IMR-90 (cell line): ENCODE results near the gene ZNF423. TPM values are rescaled to one million over a fixed set of nuclear protein-coding genes. Genes with fewer than 3 reads are reported as not detected.

Experiments used
- ATAC-seq: fragments of 200-7000 bp; cut with Tn5 transposase; 2 replicates; pipeline ENCODE4 v1.9.1; 2020; ENCODE audit warnings: low read depth, mild to moderate bottlenecking, moderate library complexity
- BruUV-seq: library from RNA; stranded (reverse); fragments of 400-500 nt; replicated peaks from 2 replicates; lab custom pipeline; 2021; lab: Mats Ljungman, UMichigan
- CTCF ChIA-PET: fragments of 300-600 bp; formaldehyde crosslinking; extraction: SDS; loops from one replicate; lab custom pipeline; 2021; ENCODE audit warnings: antibody characterized with exemption; lab: Yijun Ruan, JAX
- POLR2A ChIA-PET: fragments of 300-600 bp; sonication (Branson Sonifier 250); formaldehyde crosslinking; loops from one replicate; lab custom pipeline; 2022; ENCODE audit warnings: antibody characterized with exemption; ENCODE audit not compliant: unreplicated experiment; lab: Charles Lee
- DNase-seq: peaks from one replicate; pipeline ENCODE4 v3.0.0; 2013
- H2AFZ ChIP-seq: replicated peaks from 2 replicates; pipeline ENCODE3; 2013; ENCODE audit warnings: low read length, mild to moderate bottlenecking; ENCODE audit not compliant: poor library complexity
- H2AK5ac ChIP-seq: 2 replicates; pipeline ENCODE4 v1.6.1; 2013; ENCODE audit warnings: low read depth, low read length, inconsistent platforms
- H2AK9ac ChIP-seq: replicated peaks from 2 replicates; pipeline ENCODE3; 2013; ENCODE audit warnings: mild to moderate bottlenecking, low read depth, low read length, moderate library complexity; ENCODE audit not compliant: poor library complexity
- H2BK120ac ChIP-seq: 2 replicates; pipeline ENCODE4 v1.6.1; 2013; ENCODE audit warnings: low read depth, low read length, inconsistent platforms
- H2BK15ac ChIP-seq: 3 replicates; pipeline ENCODE4 v1.6.1; 2013; ENCODE audit warnings: low read depth, low read length, inconsistent platforms
- H2BK20ac ChIP-seq: 2 replicates; pipeline ENCODE4 v1.6.1; 2013; ENCODE audit warnings: low read depth, mild to moderate bottlenecking, inconsistent platforms, low read length, moderate library complexity
- H2BK5ac ChIP-seq: 2 replicates; pipeline ENCODE4 v1.6.1; 2013; ENCODE audit warnings: mild to moderate bottlenecking, low read depth, low read length, inconsistent platforms; ENCODE audit not compliant: poor library complexity, severe bottlenecking
- H3K14ac ChIP-seq: replicated peaks from 2 replicates; pipeline ENCODE4 v1.6.1; 2013; ENCODE audit warnings: low read depth, low read length, inconsistent platforms
- H3K18ac ChIP-seq: 2 replicates; pipeline ENCODE4 v1.6.1; 2013; ENCODE audit warnings: low read depth, low read length, control low read depth
- H3K23ac ChIP-seq: 2 replicates; pipeline ENCODE4 v1.6.1; 2013; ENCODE audit warnings: low read depth, low read length, inconsistent platforms
- H3K27ac ChIP-seq: 2 replicates; pipeline ENCODE4 v1.5.1; 2013; ENCODE audit warnings: mild to moderate bottlenecking, control low read depth, low read length; ENCODE audit not compliant: insufficient read depth
- H3K27me3 ChIP-seq: 2 replicates; pipeline ENCODE4 v1.6.1; 2013; ENCODE audit warnings: low read length; ENCODE audit not compliant: control insufficient read depth, insufficient read depth
- H3K36me3 ChIP-seq: 2 replicates; pipeline ENCODE4 v1.6.1; 2013; ENCODE audit warnings: low read length, mixed read lengths; ENCODE audit not compliant: control insufficient read depth, insufficient read depth
- H3K4ac ChIP-seq: 2 replicates; pipeline ENCODE4 v1.6.1; 2013; ENCODE audit warnings: low read depth, low read length, inconsistent platforms
- H3K4me1 ChIP-seq: 2 replicates; pipeline ENCODE4 v1.6.1; 2013; ENCODE audit warnings: low read length, mixed read lengths; ENCODE audit not compliant: control insufficient read depth, insufficient read depth
- H3K4me2 ChIP-seq: 2 replicates; pipeline ENCODE4 v1.6.1; 2013; ENCODE audit warnings: low read depth, mild to moderate bottlenecking, control low read depth, low read length, moderate library complexity
- H3K4me3 ChIP-seq: 2 replicates; pipeline ENCODE4 v1.5.1; 2013; ENCODE audit warnings: low read depth, mild to moderate bottlenecking, control low read depth, low read length, moderate library complexity; ENCODE audit not compliant: insufficient read depth
- H3K56ac ChIP-seq: 2 replicates; pipeline ENCODE4 v1.6.1; 2013; ENCODE audit warnings: low read length, inconsistent platforms; ENCODE audit not compliant: insufficient read depth; ENCODE audit errors: extremely low read depth
- H3K79me1 ChIP-seq, 2 experiments: 2 replicates each; pipeline ENCODE4 v1.6.1; 2013; ENCODE audit warnings: low read length in 2 of 2, inconsistent platforms in 1 of 2, low read depth in 1 of 2
- H3K9ac ChIP-seq: 2 replicates; pipeline ENCODE4 v1.6.1; 2013; ENCODE audit warnings: low read depth, low read length, control low read depth
- H3K9me1 ChIP-seq: 2 replicates; pipeline ENCODE4 v1.6.1; 2013; ENCODE audit warnings: low read length, inconsistent platforms; ENCODE audit not compliant: insufficient read depth
- H3K9me3 ChIP-seq: 2 replicates; pipeline ENCODE4 v1.6.1; 2013; ENCODE audit warnings: low read length; ENCODE audit not compliant: control insufficient read depth, insufficient read depth
- H4K20me1 ChIP-seq: 2 replicates; pipeline ENCODE4 v1.6.1; 2013; ENCODE audit warnings: low read length, inconsistent platforms; ENCODE audit not compliant: insufficient read depth
- H4K5ac ChIP-seq: 2 replicates; pipeline ENCODE4 v1.6.1; 2013; ENCODE audit warnings: mild to moderate bottlenecking, low read depth, low read length, control low read depth
- H4K8ac ChIP-seq, 2 experiments: 2 replicates each; pipeline ENCODE4 v1.6.1; 2013; ENCODE audit warnings: low read depth in 2 of 2, low read length in 2 of 2, control low read depth in 1 of 2, inconsistent platforms in 1 of 2
- H4K91ac ChIP-seq: 2 replicates; pipeline ENCODE4 v1.6.1; 2013; ENCODE audit warnings: low read depth, low read length, inconsistent platforms; ENCODE audit not compliant: insufficient read depth
- BHLHE40 ChIP-seq: fragments of 150-350 bp; IDR thresholded peaks from 2 replicates; pipeline ENCODE4 v1.6.1; 2016; ENCODE audit warnings: mild to moderate bottlenecking, low read depth, low read length
- CEBPB ChIP-seq: IDR thresholded peaks from 2 replicates; pipeline ENCODE4 v1.6.1; 2012; ENCODE audit warnings: low read depth, low read length, improper control_type of control experiment
- CHD1 ChIP-seq: IDR thresholded peaks from 2 replicates; pipeline ENCODE4 v1.6.1; 2012; ENCODE audit warnings: low read depth, low read length, improper control_type of control experiment
- CTCF ChIP-seq: conservative IDR thresholded peaks from 2 replicates; pipeline ENCODE4 v1.5.1; 2012; ENCODE audit warnings: mild to moderate bottlenecking, low read depth, low read length, improper control_type of control experiment
- ELK1 ChIP-seq: fragments of 150-350 bp; IDR thresholded peaks from 2 replicates; pipeline ENCODE4 v1.6.1; 2016; ENCODE audit warnings: low read depth, mild to moderate bottlenecking, low read length, moderate library complexity, borderline replicate concordance
- FOS ChIP-seq: fragments of 150-350 bp; IDR thresholded peaks from 2 replicates; pipeline ENCODE4 v1.6.1; 2016; ENCODE audit warnings: low read depth, low read length
- MAFK ChIP-seq: IDR thresholded peaks from 2 replicates; pipeline ENCODE4 v1.6.1; 2012; ENCODE audit warnings: low read depth, low read length, improper control_type of control experiment
- MAZ ChIP-seq: IDR thresholded peaks from 2 replicates; pipeline ENCODE4 v1.6.1; 2012; ENCODE audit warnings: low read depth, mild to moderate bottlenecking, low read length, improper control_type of control experiment, moderate library complexity, borderline replicate concordance
- MXI1 ChIP-seq: IDR thresholded peaks from 2 replicates; pipeline ENCODE4 v1.6.1; 2012; ENCODE audit warnings: low read depth, mild to moderate bottlenecking, low read length, moderate library complexity, borderline replicate concordance
- NFE2L2 ChIP-seq: fragments of 150-350 bp; IDR thresholded peaks from 2 replicates; pipeline ENCODE4 v1.6.1; 2016; ENCODE audit warnings: low read depth, mild to moderate bottlenecking, low read length
- POLR2A ChIP-seq: IDR thresholded peaks from 2 replicates; pipeline ENCODE4 v1.6.1; 2012; ENCODE audit warnings: mild to moderate bottlenecking, low read depth, low read length
- RAD21 ChIP-seq: IDR thresholded peaks from 2 replicates; pipeline ENCODE4 v1.6.1; 2012; ENCODE audit warnings: low read length, improper control_type of control experiment
- RCOR1 ChIP-seq: IDR thresholded peaks from 2 replicates; pipeline ENCODE4 v1.6.1; 2012; ENCODE audit warnings: mild to moderate bottlenecking, low read length, improper control_type of control experiment; ENCODE audit not compliant: insufficient replicate concordance
- RFX5 ChIP-seq: IDR thresholded peaks from 2 replicates; pipeline ENCODE4 v1.8.0; 2012; ENCODE audit warnings: low read depth, mild to moderate bottlenecking, low read length, moderate library complexity
- SMC3 ChIP-seq: fragments of 150-350 bp; IDR thresholded peaks from 2 replicates; pipeline ENCODE4 v1.6.1; 2016; ENCODE audit warnings: low read depth, mild to moderate bottlenecking, antibody characterized with exemption, low read length, moderate library complexity
- USF2 ChIP-seq: fragments of 150-350 bp; IDR thresholded peaks from 2 replicates; pipeline ENCODE4 v1.6.1; 2017; ENCODE audit warnings: mild to moderate bottlenecking, antibody characterized with exemption, low read length, low read depth
- WGBS, 2 experiments: methylation state at CpG; one replicate each; pipeline versions ENCODE4 v1.1.5 to v1.1.7; 2013; ENCODE audit warnings: missing lambda C conversion rate in 2 of 2; ENCODE audit not compliant: insufficient read length in 1 of 2; ENCODE audit errors: extremely low coverage in 2 of 2; 5-methylcytosine and 5-hydroxymethylcytosine counted together
- dilution Hi-C: fragments of 300-500 bp; cut with HindIII; formaldehyde crosslinking; loops from one replicate; pipeline ENCODE4 v1.14.3; 2018; ENCODE audit warnings: low sequenced_read_pairs; ENCODE audit not compliant: unreplicated experiment
- in situ Hi-C: fragments of 300-500 bp; cut with MboI; formaldehyde crosslinking; loops from 3 replicates; pipeline ENCODE4 v1.14.3; 2019; ENCODE audit warnings: low sequenced_read_pairs, inconsistent platforms, mixed read lengths
- intact Hi-C: fragments of 100-400 bp; cut with micrococcal nuclease; formaldehyde crosslinking; loops from 2 replicates; pipeline ENCODE4 v1.10.0; 2022
- polyA plus RNA-seq, 3 experiments: library from polyadenylated mRNA; depleted of rRNA; stranded (reverse); fragments of >200 nt; gene quantifications; 2 replicates each; pipeline ENCODE4 v1.2.3, GENCODE V29; 2012; ENCODE audit warnings: low replicate concordance in 1 of 3
- total RNA-seq: library from RNA; depleted of rRNA; stranded (reverse); fragments of >200 nt; gene quantifications from 2 replicates; pipeline ENCODE4 v1.2.3, GENCODE V29; 2012

ZNF423 gene
- total and polyA plus RNA-seq, 2 of the 4 experiments (the other 2 are of a cell fraction): under 0.01 to 0.10 TPM

GRCh38 chr16:49695782-49696413, 160.0 kb downstream of the ZNF423 start:
- WGBS, 2 experiments: no CpG with 5 or more reads among the region's 5 CpGs

More at GRCh38 chr16:49695782-49696413, 160.0 kb downstream of the ZNF423 start:
- intact Hi-C loops: no loop called here
- H3K4me3 ChIP-seq: no peak overlapping the region
- no peak overlapping the region for H3K23ac ChIP-seq
- ATAC-seq: no peak
- H4K20me1 ChIP-seq: no peaks in the 10 kb centered on the region
- no peak overlapping the region for H2AFZ ChIP-seq
- H3K27ac ChIP-seq: no peak overlapping the region
- H4K8ac ChIP-seq: no peak overlapping the region
- BruUV-seq: no TSS peak
- no peak for TF ChIP-seq MAZ
- TF ChIP-seq CTCF: no peak
- TF ChIP-seq RCOR1: no peak
- no peak for TF ChIP-seq USF2
- TF ChIP-seq CEBPB: no peak
- TF ChIP-seq SMC3: no peak
- TF ChIP-seq ELK1: no peak
- TF ChIP-seq FOS: no peak
- TF ChIP-seq BHLHE40: no peak
- no peak for TF ChIP-seq MXI1
- TF ChIP-seq POLR2A: no peak
- no peak for TF ChIP-seq MAFK
- no peak for TF ChIP-seq CHD1
- TF ChIP-seq RFX5: no peak
- TF ChIP-seq NFE2L2: no peak
- no peak for TF ChIP-seq RAD21
- in situ Hi-C loops: no loop called here
- no peak overlapping the region for H2BK120ac ChIP-seq
- H3K56ac ChIP-seq: no peak overlapping the region
- no peaks in the 10 kb centered on the region for H3K4me1 ChIP-seq
- ChIA-PET CTCF (no interaction called here), POLR2A (no interaction called here)
- no peak overlapping the region for H4K91ac ChIP-seq
- H3K4ac ChIP-seq: no peak overlapping the region
- no peak overlapping the region for H2AK9ac ChIP-seq
- no peaks in the 10 kb centered on the region for H3K9me1 ChIP-seq
- no peak overlapping the region for H3K14ac ChIP-seq
- no peaks in the 10 kb centered on the region for H3K36me3 ChIP-seq
- no peak overlapping the region for H4K5ac ChIP-seq
- no peaks in the 10 kb centered on the region for H3K79me1 ChIP-seq
- H2AK5ac ChIP-seq: no peak overlapping the region
- H2BK5ac ChIP-seq: no peak overlapping the region
- dilution Hi-C loops: no loop called here
- H2BK20ac ChIP-seq: no peak overlapping the region
- no peak overlapping the region for H2BK15ac ChIP-seq
- no peak overlapping the region for H3K4me2 ChIP-seq
- H3K18ac ChIP-seq: no peak overlapping the region
- DNase-seq: no peak
- H3K27me3 ChIP-seq: peaks cover 27% of the 10 kb centered on the region
- H3K9me3 ChIP-seq: no peaks in the 10 kb centered on the region
- no peak overlapping the region for H3K9ac ChIP-seq
